Measurements from ENCODE around the gene AARS2.

GRCh38 chr6:44264154-44265006 lies 48.8 kb downstream of the AARS2 start:
- TF ChIP-seq TAF1 (IDR thresholded peaks at IDR 0.05; ENCODE audit: borderline replicate concordance, insufficient read depth, low read length) (peak; percentile 49; the same call in 1 of the 2 replicates), SIN3A (IDR thresholded peaks at IDR 0.05; ENCODE audit: borderline replicate concordance, insufficient read depth, low read length) (no peak; the same call in 1 of the 2 replicates), POLR2AphosphoS5 (IDR thresholded peaks at IDR 0.05; ENCODE audit: low read depth, low read length) (no peak)

All from PFSK-1 (cell line).